Measurements from ENCODE around the gene CALM3. TPM values are rescaled to one million over a fixed set of nuclear protein-coding genes. Genes with fewer than 3 reads are reported as not detected.

The CALM3 gene
- total and polyA plus RNA-seq, 4 donors: 219 to 1,593 (median 943) TPM

DNA sequence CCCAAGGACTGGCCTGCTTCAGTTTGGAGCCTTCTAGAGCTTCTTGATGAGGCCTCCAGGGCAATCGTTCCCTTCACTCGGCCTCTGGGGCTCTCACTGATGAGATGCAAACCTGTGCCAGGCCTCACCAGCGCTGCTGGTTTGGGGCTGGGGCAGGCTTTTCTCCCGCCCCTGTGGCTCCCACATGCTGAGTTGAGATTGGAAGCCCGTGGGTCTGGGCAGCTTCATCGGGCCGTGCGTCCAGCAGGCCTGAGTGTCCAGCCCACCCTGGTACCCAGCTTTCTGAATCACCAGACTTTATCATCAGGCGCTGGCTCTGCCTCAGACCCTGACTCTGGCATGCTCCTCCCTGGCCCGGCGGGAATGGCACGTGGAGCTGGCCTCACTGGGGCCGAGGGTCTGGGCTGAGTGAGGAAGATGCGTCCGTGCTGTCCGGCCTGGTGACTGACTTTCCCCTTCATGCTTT, 4.3 kb downstream of the CALM3 start:
- peaks cover 61% of the 10 kb centered on the region for H3K4me1 ChIP-seq (ENCODE audit: control insufficient read depth, insufficient read depth, low read length)
- H3K9me3 ChIP-seq (ENCODE audit: control insufficient read depth, insufficient read depth, low read length): no peaks in the 10 kb centered on the region
- peaks cover 68% of the 10 kb centered on the region for H3K36me3 ChIP-seq (ENCODE audit: control insufficient read depth, insufficient read depth, low read length)
- no peak for DNase-seq (ENCODE audit: low read depth in 4 of 6, low spot score in 6 of 6)
- 49% methylated on average over 13 of the region's 16 CpGs for WGBS (ENCODE audit: insufficient coverage)
- no peaks in the 10 kb centered on the region for H3K27me3 ChIP-seq (ENCODE audit: control insufficient read depth, insufficient read depth, low read length)
- H3K4me3 ChIP-seq (ENCODE audit: low read depth, low read length): no peak overlapping the region
- peak overlapping the region; percentile 19 for H3K27ac ChIP-seq (ENCODE audit: low read depth, low read length)

DNA sequence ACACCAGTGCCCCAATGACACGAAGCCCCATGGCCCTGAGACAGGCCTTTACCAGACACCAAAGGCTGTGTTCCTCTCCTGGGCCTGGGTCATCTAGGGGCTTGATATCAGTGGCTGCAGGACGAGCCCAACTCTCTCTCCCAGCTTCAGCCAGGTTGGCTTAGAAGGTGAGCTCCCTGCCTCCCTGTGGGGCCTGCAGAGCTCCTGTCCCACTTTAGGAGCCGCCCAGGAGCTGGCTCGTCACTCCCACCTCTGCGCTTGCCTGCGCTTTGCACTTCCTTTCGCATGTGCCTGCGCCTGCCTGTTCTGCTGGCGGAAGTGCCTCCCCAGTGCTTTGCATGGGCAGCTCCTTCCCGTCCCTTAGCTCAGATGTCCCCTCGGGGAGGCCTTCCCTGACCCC, 4.9 kb downstream of the CALM3 start:
- no peak overlapping the region for H3K4me3 ChIP-seq (ENCODE audit: low read depth, low read length)
- peaks cover 58% of the 10 kb centered on the region for H3K4me1 ChIP-seq (ENCODE audit: control insufficient read depth, insufficient read depth, low read length)
- peaks cover 74% of the 10 kb centered on the region for H3K36me3 ChIP-seq (ENCODE audit: control insufficient read depth, insufficient read depth, low read length)
- WGBS (ENCODE audit: insufficient coverage): 90% methylated on average over 11 of the region's 11 CpGs
- H3K27ac ChIP-seq (ENCODE audit: low read depth, low read length): no peak overlapping the region
- no peaks in the 10 kb centered on the region for H3K9me3 ChIP-seq (ENCODE audit: control insufficient read depth, insufficient read depth, low read length)
- no peak for DNase-seq (ENCODE audit: low read depth in 4 of 6, low spot score in 6 of 6)
- no peaks in the 10 kb centered on the region for H3K27me3 ChIP-seq (ENCODE audit: control insufficient read depth, insufficient read depth, low read length)

DNA sequence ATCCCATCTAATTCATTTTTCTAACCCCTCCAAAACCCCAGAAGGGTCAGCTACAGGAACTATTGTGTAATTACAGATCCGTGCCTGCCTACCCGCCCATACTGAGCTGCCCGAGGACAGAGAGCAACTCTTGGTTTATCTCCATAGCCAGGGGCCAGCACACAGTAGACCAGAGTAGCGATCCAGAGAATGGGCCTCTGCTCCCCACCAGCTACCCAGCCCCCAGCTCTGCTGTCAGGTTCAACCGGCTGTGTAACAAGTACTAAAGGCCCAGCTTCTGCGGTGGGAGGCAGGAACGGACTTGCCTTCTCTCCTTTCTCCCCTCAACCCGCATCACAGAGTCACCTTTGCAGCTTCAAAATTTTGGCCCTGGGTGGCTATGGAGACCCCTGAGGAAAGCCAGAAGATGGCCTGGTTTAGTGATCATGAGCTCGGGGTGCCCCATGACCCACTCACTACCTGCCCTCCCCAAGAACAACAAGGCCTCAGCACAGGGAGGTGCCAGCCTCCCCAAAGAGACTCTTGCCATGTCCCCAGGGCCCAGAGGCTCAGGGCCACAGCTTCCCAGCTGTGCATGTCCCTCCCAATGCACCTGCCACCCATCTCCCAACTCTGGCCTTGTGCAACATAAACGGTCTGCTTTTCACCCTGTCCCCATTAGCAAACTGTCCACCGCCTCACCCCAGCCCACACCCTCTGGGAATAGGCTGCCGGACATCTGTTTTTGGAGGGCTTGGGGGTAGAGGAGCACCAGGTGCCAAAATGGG, 5.7 kb downstream of the CALM3 start:
- peaks cover 58% of the 10 kb centered on the region for H3K4me1 ChIP-seq (ENCODE audit: control insufficient read depth, insufficient read depth, low read length)
- 86% methylated on average over 9 of the region's 12 CpGs for WGBS (ENCODE audit: insufficient coverage)
- no peak overlapping the region for H3K27ac ChIP-seq (ENCODE audit: low read depth, low read length)
- no peak for DNase-seq (ENCODE audit: low read depth in 4 of 6, low spot score in 6 of 6)
- H3K36me3 ChIP-seq (ENCODE audit: control insufficient read depth, insufficient read depth, low read length): peaks cover 79% of the 10 kb centered on the region
- H3K9me3 ChIP-seq (ENCODE audit: control insufficient read depth, insufficient read depth, low read length): no peaks in the 10 kb centered on the region
- H3K4me3 ChIP-seq (ENCODE audit: low read depth, low read length): no peak overlapping the region
- no peaks in the 10 kb centered on the region for H3K27me3 ChIP-seq (ENCODE audit: control insufficient read depth, insufficient read depth, low read length)

DNA sequence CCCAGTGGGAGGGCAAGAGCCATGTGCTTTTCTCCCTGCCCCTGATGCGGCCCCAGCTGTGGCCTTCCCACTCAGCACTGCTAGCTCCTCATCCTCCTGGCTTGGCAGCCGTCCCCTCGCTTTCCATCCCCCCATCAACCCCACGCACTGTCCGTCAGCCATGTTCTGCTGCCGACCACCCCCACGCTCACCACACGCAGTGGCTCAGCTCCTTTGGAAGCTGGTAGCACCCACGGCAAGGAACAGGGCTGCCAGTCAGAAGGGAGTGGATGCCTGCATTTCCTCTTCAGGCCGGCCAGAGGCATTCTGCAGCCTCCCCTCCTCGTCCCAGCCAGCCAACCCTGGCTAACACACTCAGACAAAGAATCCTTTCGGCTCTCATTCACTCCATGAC, 6.3 kb downstream of the CALM3 start:
- Histone ChIP-seq H3K36me3 (ENCODE audit: control insufficient read depth, insufficient read depth, low read length) (peaks cover 80% of the 10 kb centered on the region), H3K9me3 (ENCODE audit: control insufficient read depth, insufficient read depth, low read length) (no peaks in the 10 kb centered on the region), H3K27ac (ENCODE audit: low read depth, low read length) (no peak overlapping the region), H3K27me3 (ENCODE audit: control insufficient read depth, insufficient read depth, low read length) (no peaks in the 10 kb centered on the region), H3K4me1 (ENCODE audit: control insufficient read depth, insufficient read depth, low read length) (peaks cover 55% of the 10 kb centered on the region), H3K4me3 (ENCODE audit: low read depth, low read length) (no peak overlapping the region)
- 70% methylated on average over 12 of the region's 12 CpGs for WGBS (ENCODE audit: insufficient coverage)
- no peak for DNase-seq (ENCODE audit: low read depth in 4 of 6, low spot score in 6 of 6)

DNA sequence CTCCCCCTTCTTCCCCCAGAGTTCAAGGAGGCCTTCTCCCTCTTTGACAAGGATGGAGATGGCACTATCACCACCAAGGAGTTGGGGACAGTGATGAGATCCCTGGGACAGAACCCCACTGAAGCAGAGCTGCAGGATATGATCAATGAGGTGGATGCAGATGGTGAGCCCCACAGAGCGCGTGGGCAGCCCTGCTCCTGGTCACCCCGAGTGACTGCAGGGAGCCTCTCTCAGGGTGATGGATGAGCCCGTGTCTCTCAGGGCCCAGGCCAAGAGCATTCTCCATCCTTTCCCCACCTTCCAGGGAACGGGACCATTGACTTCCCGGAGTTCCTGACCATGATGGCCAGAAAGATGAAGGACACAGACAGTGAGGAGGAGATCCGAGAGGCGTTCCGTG, 7.0 kb downstream of the CALM3 start:
- Histone ChIP-seq H3K27me3 (ENCODE audit: control insufficient read depth, insufficient read depth, low read length) (no peaks in the 10 kb centered on the region), H3K9me3 (ENCODE audit: control insufficient read depth, insufficient read depth, low read length) (no peaks in the 10 kb centered on the region), H3K4me1 (ENCODE audit: control insufficient read depth, insufficient read depth, low read length) (peaks cover 48% of the 10 kb centered on the region), H3K27ac (ENCODE audit: low read depth, low read length) (no peak overlapping the region), H3K4me3 (ENCODE audit: low read depth, low read length) (no peak overlapping the region), H3K36me3 (ENCODE audit: control insufficient read depth, insufficient read depth, low read length) (peaks cover 76% of the 10 kb centered on the region)
- WGBS (ENCODE audit: insufficient coverage): 80% methylated on average over 7 of the region's 9 CpGs
- DNase-seq (ENCODE audit: low read depth in 4 of 6, low spot score in 6 of 6): no peak

DNA sequence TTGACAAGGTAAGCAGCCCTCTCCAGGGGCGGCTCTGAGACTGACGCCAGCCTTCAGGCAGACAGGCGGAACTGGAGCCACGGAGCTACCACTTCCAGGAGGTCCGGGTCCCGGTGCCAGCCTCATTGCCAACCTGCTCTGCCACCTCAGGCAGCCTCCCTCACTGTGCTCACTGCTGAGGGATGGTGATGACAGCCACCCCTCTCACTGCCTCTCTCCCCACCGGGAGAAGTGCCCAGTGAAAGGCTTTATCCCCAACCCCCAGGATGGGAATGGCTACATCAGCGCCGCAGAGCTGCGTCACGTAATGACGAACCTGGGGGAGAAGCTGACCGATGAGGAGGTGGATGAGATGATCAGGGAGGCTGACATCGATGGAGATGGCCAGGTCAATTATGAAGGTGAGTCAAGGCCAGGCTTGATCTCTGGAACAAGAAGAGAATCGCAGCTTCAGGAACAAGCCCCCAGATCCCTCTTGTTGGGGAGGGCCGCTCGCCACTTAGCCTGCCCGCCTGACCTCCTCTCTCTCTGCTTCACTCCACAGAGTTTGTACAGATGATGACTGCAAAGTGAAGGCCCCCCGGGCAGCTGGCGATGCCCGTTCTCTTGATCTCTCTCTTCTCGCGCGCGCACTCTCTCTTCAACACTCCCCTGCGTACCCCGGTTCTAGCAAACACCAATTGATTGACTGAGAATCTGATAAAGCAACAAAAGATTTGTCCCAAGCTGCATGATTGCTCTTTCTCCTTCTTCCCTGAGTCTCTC, 7.6 kb downstream of the CALM3 start:
- WGBS (ENCODE audit: insufficient coverage): 91% methylated on average over 26 of the region's 27 CpGs
- Histone ChIP-seq H3K27ac (ENCODE audit: low read depth, low read length) (no peak overlapping the region), H3K4me1 (ENCODE audit: control insufficient read depth, insufficient read depth, low read length) (peaks cover 43% of the 10 kb centered on the region), H3K36me3 (ENCODE audit: control insufficient read depth, insufficient read depth, low read length) (peaks cover 71% of the 10 kb centered on the region), H3K27me3 (ENCODE audit: control insufficient read depth, insufficient read depth, low read length) (no peaks in the 10 kb centered on the region), H3K9me3 (ENCODE audit: control insufficient read depth, insufficient read depth, low read length) (no peaks in the 10 kb centered on the region), H3K4me3 (ENCODE audit: low read depth, low read length) (no peak overlapping the region)
- no peak for DNase-seq (ENCODE audit: low read depth in 4 of 6, low spot score in 6 of 6)

DNA sequence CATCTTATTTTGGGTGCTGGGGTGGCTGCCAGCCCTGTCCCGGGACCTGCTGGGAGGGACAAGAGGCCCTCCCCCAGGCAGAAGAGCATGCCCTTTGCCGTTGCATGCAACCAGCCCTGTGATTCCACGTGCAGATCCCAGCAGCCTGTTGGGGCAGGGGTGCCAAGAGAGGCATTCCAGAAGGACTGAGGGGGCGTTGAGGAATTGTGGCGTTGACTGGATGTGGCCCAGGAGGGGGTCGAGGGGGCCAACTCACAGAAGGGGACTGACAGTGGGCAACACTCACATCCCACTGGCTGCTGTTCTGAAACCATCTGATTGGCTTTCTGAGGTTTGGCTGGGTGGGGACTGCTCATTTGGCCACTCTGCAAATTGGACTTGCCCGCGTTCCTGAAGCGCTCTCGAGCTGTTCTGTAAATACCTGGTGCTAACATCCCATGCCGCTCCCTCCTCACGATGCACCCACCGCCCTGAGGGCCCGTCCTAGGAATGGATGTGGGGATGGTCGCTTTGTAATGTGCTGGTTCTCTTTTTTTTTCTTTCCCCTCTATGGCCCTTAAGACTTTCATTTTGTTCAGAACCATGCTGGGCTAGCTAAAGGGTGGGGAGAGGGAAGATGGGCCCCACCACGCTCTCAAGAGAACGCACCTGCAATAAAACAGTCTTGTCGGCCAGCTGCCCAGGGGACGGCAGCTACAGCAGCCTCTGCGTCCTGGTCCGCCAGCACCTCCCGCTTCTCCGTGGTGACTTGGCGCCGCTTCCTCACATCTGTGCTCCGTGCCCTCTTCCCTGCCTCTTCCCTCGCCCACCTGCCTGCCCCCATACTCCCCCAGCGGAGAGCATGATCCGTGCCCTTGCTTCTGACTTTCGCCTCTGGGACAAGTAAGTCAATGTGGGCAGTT, 8.6 kb downstream of the CALM3 start:
- peaks cover 66% of the 10 kb centered on the region for H3K36me3 ChIP-seq (ENCODE audit: control insufficient read depth, insufficient read depth, low read length)
- H3K4me1 ChIP-seq (ENCODE audit: control insufficient read depth, insufficient read depth, low read length): peaks cover 42% of the 10 kb centered on the region
- H3K27ac ChIP-seq (ENCODE audit: low read depth, low read length): no peak overlapping the region
- no peak overlapping the region for H3K4me3 ChIP-seq (ENCODE audit: low read depth, low read length)
- H3K9me3 ChIP-seq (ENCODE audit: control insufficient read depth, insufficient read depth, low read length): no peaks in the 10 kb centered on the region
- H3K27me3 ChIP-seq (ENCODE audit: control insufficient read depth, insufficient read depth, low read length): no peaks in the 10 kb centered on the region
- DNase-seq (ENCODE audit: low read depth in 4 of 6, low spot score in 6 of 6): no peak
- 64% methylated on average over 11 of the region's 30 CpGs for WGBS (ENCODE audit: insufficient coverage)

DNA sequence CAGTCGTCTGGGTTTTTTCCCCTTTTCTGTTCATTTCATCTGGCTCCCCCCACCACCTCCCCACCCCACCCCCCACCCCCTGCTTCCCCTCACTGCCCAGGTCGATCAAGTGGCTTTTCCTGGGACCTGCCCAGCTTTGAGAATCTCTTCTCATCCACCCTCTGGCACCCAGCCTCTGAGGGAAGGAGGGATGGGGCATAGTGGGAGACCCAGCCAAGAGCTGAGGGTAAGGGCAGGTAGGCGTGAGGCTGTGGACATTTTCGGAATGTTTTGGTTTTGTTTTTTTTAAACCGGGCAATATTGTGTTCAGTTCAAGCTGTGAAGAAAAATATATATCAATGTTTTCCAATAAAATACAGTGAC, 9.3 kb downstream of the CALM3 start:
- Histone ChIP-seq H3K27me3 (ENCODE audit: control insufficient read depth, insufficient read depth, low read length) (no peaks in the 10 kb centered on the region), H3K4me3 (ENCODE audit: low read depth, low read length) (no peak overlapping the region), H3K27ac (ENCODE audit: low read depth, low read length) (no peak overlapping the region), H3K36me3 (ENCODE audit: control insufficient read depth, insufficient read depth, low read length) (peaks cover 62% of the 10 kb centered on the region), H3K4me1 (ENCODE audit: control insufficient read depth, insufficient read depth, low read length) (peaks cover 35% of the 10 kb centered on the region), H3K9me3 (ENCODE audit: control insufficient read depth, insufficient read depth, low read length) (no peaks in the 10 kb centered on the region)
- no peak for DNase-seq (ENCODE audit: low read depth in 4 of 6, low spot score in 6 of 6)
- no CpG with 5 or more reads among the region's 5 CpGs for WGBS (ENCODE audit: insufficient coverage)
